ENCODE results near the gene CDAN1. TPM values are rescaled to one million over a fixed set of nuclear protein-coding genes. Genes with fewer than 3 reads are reported as not detected.
"Not testable (repeated sequence)": the region's sequence is repeated elsewhere in the genome, so short reads cannot be mapped to it uniquely, and the experiment has no call there.

The CDAN1 gene
- total RNA-seq, 4 donors from 2014 or later: 9.1 to 16.5 (median 10.7) TPM

DNA sequence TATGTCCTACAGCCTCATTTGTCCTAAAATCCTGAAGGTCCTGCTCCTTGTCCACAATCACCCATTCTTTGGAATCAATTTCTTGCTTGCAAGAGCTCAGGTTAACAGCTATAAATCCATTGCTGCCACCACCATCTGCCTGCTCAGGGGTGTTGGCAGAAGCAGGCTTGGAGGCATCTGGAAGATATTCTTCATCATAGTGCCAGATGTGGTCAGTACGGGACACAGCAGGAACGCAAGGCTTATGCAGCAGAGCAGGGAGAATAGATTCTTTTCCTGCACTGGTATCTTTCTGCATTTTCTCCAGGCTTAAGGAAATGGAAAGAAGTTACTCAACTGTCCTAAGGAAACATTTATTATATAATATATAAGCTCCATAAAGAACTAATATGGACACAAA lies 38.5 kb upstream of the CDAN1 start:
- Histone ChIP-seq H3K4me3 (no peak overlapping the region), H3K27ac (no peak overlapping the region), H3K36me3 (peaks cover 0 to 12% (median 0%) of the 10 kb centered on the region in 3 donors), H3K27me3 (no peaks in the 10 kb centered on the region), H3K9me3 (no peaks in the 10 kb centered on the region), H3K4me1 (no peaks in the 10 kb centered on the region)
- TF ChIP-seq CTCF (IDR thresholded peaks at IDR 0.05): no peak
- TF ChIP-seq POLR2A (IDR thresholded peaks at IDR 0.05): no peak
- no peak for DNase-seq

DNA sequence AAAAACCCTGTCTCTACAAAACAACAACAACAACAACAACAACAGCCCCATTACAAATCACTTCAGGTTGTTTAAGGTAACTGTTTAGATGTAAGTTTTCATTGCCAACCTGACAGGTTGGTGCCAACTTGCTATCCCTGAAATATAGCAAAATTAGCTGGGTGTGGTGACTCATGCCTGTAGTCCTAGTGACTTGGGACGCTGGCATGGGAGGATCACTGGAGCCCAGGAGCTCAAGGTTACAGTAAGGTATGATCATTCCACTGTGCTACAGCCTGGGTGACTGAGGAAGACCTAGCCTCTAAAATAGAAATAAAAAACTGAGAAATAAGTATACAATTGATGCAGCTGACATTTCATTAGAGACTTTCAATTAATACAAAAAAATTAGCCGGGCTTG lies 36.0 kb upstream of the CDAN1 start:
- H3K27ac ChIP-seq: no peak overlapping the region
- H3K36me3 ChIP-seq: peaks cover 0 to 12% (median 0%) of the 10 kb centered on the region in 3 donors
- no peak for DNase-seq
- H3K4me1 ChIP-seq: no peaks in the 10 kb centered on the region
- H3K9me3 ChIP-seq: no peaks in the 10 kb centered on the region
- no peak overlapping the region for H3K4me3 ChIP-seq
- TF ChIP-seq POLR2A (IDR thresholded peaks at IDR 0.05) (no peak), CTCF (IDR thresholded peaks at IDR 0.05) (no peak)
- no peaks in the 10 kb centered on the region for H3K27me3 ChIP-seq

GRCh38 chr15:42772144-42772543 lies 35.2 kb upstream of the CDAN1 start:
- H3K27me3 ChIP-seq: no peaks in the 10 kb centered on the region
- H3K9me3 ChIP-seq: no peaks in the 10 kb centered on the region
- H3K4me1 ChIP-seq: no peaks in the 10 kb centered on the region
- TF ChIP-seq POLR2A (IDR thresholded peaks at IDR 0.05) (no peak), CTCF (IDR thresholded peaks at IDR 0.05) (no peak)
- no peak overlapping the region for H3K4me3 ChIP-seq
- DNase-seq: no peak
- H3K27ac ChIP-seq: no peak overlapping the region
- peaks cover 0 to 12% (median 0%) of the 10 kb centered on the region in 3 donors for H3K36me3 ChIP-seq

DNA sequence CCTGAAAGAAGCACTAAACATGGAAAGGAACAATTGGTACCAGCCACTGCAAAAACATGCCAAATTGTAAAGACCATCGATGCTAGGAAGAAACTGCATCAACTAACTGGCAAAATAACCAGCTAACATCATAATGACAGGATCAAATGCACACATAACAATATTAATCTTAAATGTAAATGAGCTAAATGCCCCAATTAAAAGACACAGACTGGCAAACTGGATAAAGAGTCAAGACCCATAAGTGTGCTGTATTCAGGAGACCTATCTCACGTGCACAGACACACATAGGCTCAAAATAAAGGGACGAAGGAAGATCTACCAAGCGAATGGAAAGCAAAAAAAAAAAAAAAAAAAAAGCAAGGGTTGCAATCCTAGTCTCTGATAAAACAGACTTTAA lies 29.2 kb upstream of the CDAN1 start:
- H3K36me3 ChIP-seq, DNase-seq, H3K4me1 ChIP-seq, H3K4me3 ChIP-seq, H3K27ac ChIP-seq, H3K27me3 ChIP-seq, H3K9me3 ChIP-seq: not testable (repeated sequence)

- not testable (repeated sequence) for H3K36me3 ChIP-seq, H3K27me3 ChIP-seq, H3K4me3 ChIP-seq, H3K4me1 ChIP-seq, DNase-seq, H3K27ac ChIP-seq, H3K9me3 ChIP-seq
Observed at GRCh38 chr15:42764154-42764731, 27.3 kb upstream of the CDAN1 start.

DNA sequence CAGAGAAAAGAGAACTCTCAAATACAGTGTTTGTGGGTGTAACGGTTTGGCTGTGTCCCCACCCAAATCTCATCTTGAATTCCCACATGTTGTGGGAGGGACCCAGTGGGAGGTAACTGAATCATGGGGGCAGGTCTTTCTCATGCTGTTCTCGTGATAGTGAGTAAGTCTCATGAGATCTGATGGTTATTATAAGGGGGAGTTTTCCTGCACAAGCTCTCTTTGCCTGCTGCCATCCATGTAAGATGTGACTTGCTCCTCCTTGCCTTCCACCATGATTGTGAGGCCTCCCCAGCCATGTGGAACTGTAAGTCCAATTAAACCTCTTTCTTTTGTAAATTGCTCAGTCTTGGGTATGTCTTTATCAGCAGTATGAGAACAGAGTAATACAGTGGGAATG lies 24.9 kb upstream of the CDAN1 start:
- DNase-seq, H3K4me1 ChIP-seq, H3K4me3 ChIP-seq, H3K9me3 ChIP-seq, H3K27me3 ChIP-seq, H3K27ac ChIP-seq, H3K36me3 ChIP-seq: not testable (repeated sequence)

- no peak for DNase-seq
- H3K36me3 ChIP-seq: no peaks in the 10 kb centered on the region
- TF ChIP-seq POLR2A (IDR thresholded peaks at IDR 0.05): no peak
- TF ChIP-seq CTCF (IDR thresholded peaks at IDR 0.05): no peak
- H3K4me1 ChIP-seq: no peaks in the 10 kb centered on the region
- H3K4me3 ChIP-seq: no peak overlapping the region
- H3K27me3 ChIP-seq: no peaks in the 10 kb centered on the region
- H3K9me3 ChIP-seq: peaks cover 0 to 9% (median 3%) of the 10 kb centered on the region in 4 donors
- no peak overlapping the region for H3K27ac ChIP-seq
Observed at GRCh38 chr15:42760759-42761158, 23.8 kb upstream of the CDAN1 start.
